ENCODE data around the gene PACSIN1.

Gene PACSIN1

GRCh38 chr6:34570066-34570833 lies 104.4 kb downstream of the PACSIN1 start:
- no peak for DNase-seq (ENCODE audit: low spot score)
- CTCF ChIA-PET, result interaction anchor here (0.5 to 0.9 kb wide), 2 partner anchors 39 to 42 kb away, joined by 4 to 6 read pairs; no protein-coding TSS in a partner anchor

GRCh38 chr6:34571388-34571787 lies 105.5 kb downstream of the PACSIN1 start:
- TF ChIP-seq CTCF (conservative IDR thresholded peaks at IDR 0.05; ENCODE audit: low read depth), result no peak
- DNase-seq (ENCODE audit: low spot score), result no peak
- H3K27ac ChIP-seq, result no peak overlapping the region
- ChIA-PET CTCF (no interaction called here), POLR2A (ENCODE audit: low non-redundant PET) (no interaction called here)

More at GRCh38 chr6:34570066-34570833, 104.4 kb downstream of the PACSIN1 start:
- H3K27ac ChIP-seq, result no peak overlapping the region
- TF ChIP-seq CTCF (conservative IDR thresholded peaks at IDR 0.05; ENCODE audit: low read depth), result no peak
- POLR2A ChIA-PET (ENCODE audit: low non-redundant PET), result interaction anchor here (0.7 kb wide), 1 partner anchor 9 kb away, joined by 3 read pairs; no protein-coding TSS in a partner anchor

- no peak for TF ChIP-seq CTCF (conservative IDR thresholded peaks at IDR 0.05; ENCODE audit: low read depth)
- ChIA-PET POLR2A (ENCODE audit: low non-redundant PET) (no interaction called here), CTCF (no interaction called here)
These were observed 106.1 kb downstream of the PACSIN1 start for GRCh38 chr6:34572021-34572420.

GRCh38 chr6:34572585-34572984 lies 106.7 kb downstream of the PACSIN1 start:
- no peak overlapping the region for H3K27ac ChIP-seq
- no peak for TF ChIP-seq CTCF (conservative IDR thresholded peaks at IDR 0.05; ENCODE audit: low read depth)
- ChIA-PET POLR2A (ENCODE audit: low non-redundant PET) (no interaction called here), CTCF (no interaction called here)
- DNase-seq (ENCODE audit: low spot score), result no peak

More at GRCh38 chr6:34572021-34572420, 106.1 kb downstream of the PACSIN1 start:
- no peak for DNase-seq (ENCODE audit: low spot score)
- H3K27ac ChIP-seq, result no peak overlapping the region

- ChIA-PET POLR2A (ENCODE audit: low non-redundant PET) (no interaction called here), CTCF (interaction anchor here (0.6 kb wide), 1 partner anchor 632 kb away, joined by 4 read pairs; no protein-coding TSS in a partner anchor)
- DNase-seq (ENCODE audit: low spot score), result no peak
- TF ChIP-seq CTCF (conservative IDR thresholded peaks at IDR 0.05; ENCODE audit: low read depth), result no peak
- no peak overlapping the region for H3K27ac ChIP-seq
These were observed 107.8 kb downstream of the PACSIN1 start for GRCh38 chr6:34573567-34574183.

- no peak overlapping the region for H3K27ac ChIP-seq
- POLR2A ChIA-PET (ENCODE audit: low non-redundant PET), result no interaction called here
- CTCF ChIA-PET, result interaction anchor here (0.5 to 0.8 kb wide), 4 partner anchors 11 to 230 kb away, joined by 3 read pairs; no protein-coding TSS in a partner anchor
- DNase-seq (ENCODE audit: low spot score), result no peak
- TF ChIP-seq CTCF (conservative IDR thresholded peaks at IDR 0.05; ENCODE audit: low read depth), result no peak
These were observed 108.9 kb downstream of the PACSIN1 start for GRCh38 chr6:34574647-34575293.
